ENCODE measurements around the gene TMEM151B. TPM values are rescaled to one million over a fixed set of nuclear protein-coding genes. Genes with fewer than 3 reads are reported as not detected.
A peak's percentile ranks its signal among the peaks of the same experiment; 100 is the strongest.
"Not testable (repeated sequence)": the region's sequence is repeated elsewhere in the genome, so short reads cannot be mapped to it uniquely, and the experiment has no call there.

TMEM151B gene
- total RNA-seq, 2 experiments from 2014 or later: 0.09 TPM; not detected in 1

DNA sequence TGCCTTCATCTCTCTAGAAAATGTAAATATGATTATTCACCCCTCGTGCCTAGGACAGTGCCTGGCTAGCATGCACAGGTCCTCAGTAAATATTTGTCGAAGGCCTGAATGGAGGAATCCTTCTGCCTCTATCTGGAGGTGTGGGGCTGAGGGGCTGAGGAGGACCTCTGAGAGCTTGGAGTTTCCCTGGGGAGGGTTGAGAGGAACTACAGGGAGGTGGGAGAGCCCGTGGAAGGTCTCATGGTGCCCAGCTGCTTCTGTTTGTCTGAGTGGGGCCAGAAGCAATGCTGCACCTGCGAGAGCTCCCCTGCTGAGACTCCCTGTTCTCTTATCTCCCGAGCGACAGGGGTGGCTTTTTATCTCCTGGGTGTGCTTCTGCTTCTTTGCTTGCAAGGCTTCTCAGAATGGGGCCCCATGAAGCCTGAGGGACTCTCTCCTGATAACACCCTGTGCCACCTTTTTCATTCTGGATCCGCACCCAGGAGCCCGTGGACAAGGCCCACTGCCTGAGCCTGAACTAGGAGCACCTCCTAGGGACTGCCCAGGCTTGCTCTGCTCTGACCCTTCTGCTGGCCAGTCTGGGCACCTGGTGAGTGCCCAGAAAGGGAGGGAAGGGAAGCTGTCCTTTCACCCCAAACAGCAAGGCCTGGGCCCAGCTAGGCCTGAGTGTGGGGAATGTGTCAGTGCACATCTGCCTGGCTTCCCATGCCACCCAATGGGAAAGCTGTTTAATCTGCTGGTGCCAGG lies 44.5 kb upstream of the TMEM151B start:
- no peaks in the 10 kb centered on the region for H3K9me3 Mint-ChIP-seq (ENCODE audit: low read depth)

DNA sequence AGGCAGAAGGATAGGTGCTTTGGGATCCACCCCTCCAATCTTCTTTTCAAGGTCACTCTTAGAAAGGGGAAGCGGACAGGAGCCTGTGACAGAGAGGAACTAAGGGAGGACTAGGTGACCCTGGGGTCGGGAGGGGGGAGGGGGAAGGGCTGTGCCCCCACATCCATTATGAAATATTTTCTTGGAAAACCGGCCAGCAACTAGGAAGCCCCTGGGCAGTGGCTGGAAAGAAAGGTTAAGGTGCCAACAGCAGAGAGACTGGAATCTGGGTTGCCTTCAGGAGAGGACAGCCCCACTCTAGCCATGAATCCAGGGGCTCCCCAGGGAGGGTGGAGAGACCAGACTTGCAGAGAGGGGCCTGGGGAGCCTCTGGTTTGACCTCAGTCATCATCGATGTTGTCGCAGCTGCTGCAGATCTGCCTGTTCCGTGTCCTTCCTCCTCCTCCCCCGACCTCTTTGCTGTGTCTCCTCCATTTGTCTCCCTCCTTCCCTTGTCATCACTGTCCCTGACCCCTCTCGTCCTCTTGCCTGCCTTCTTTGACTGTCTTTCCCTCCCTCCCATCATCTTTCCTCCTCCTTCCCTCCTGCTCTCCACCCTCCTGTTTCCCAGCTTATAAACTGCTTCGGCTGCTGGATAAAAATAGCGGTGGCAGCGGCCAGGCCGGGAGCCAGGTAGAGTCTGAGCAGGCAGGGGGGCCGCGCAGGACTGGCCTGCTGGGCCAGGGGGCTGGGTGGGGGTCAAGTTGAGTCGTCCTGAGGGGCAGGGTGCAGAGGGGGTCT lies 43.7 kb upstream of the TMEM151B start:
- Mint-ChIP-seq H3K36me3 (ENCODE audit: low read depth) (peaks cover 31% of the 10 kb centered on the region), H3K9me3 (ENCODE audit: low read depth) (no peaks in the 10 kb centered on the region), H3K4me1 (peaks cover 30% of the 10 kb centered on the region), H3K27me3 (no peaks in the 10 kb centered on the region), H3K4me3 (no peak overlapping the region), H3K27ac (no peak overlapping the region)
- CTCF ChIA-PET: interaction anchor here (0.6 to 0.9 kb wide), 2 partner anchors 9 to 79 kb away, joined by 3 read pairs; no protein-coding TSS in a partner anchor
- intact Hi-C loops (cut with DNase I, micrococcal nuclease): no loop called here
- POLR2A ChIA-PET: no interaction called here
- no peak for ATAC-seq
- no peak for DNase-seq

More for the DNA sequence above, 44.5 kb upstream of the TMEM151B start:
- intact Hi-C loops (cut with DNase I, micrococcal nuclease): loop anchor here in 1 of 2 experiments (2.0 kb wide), 2 partner anchors 39 to 53 kb away; partner anchors contain the start of gene NFKBIE
- DNase-seq (no peak), ATAC-seq (no peak)
- peaks cover 35% of the 10 kb centered on the region for H3K4me1 Mint-ChIP-seq
- no peaks in the 10 kb centered on the region for H3K27me3 Mint-ChIP-seq
- POLR2A ChIA-PET: no interaction called here
- peak overlapping the region; percentile 46 for H3K4me3 Mint-ChIP-seq
- H3K36me3 Mint-ChIP-seq (ENCODE audit: low read depth): peaks cover 23% of the 10 kb centered on the region
- no peak overlapping the region for H3K27ac Mint-ChIP-seq
- CTCF ChIA-PET: interaction anchor here (1.2 to 1.8 kb wide), 2 partner anchors 9 to 12 kb away, joined by 3 to 15 read pairs; no protein-coding TSS in a partner anchor

DNA sequence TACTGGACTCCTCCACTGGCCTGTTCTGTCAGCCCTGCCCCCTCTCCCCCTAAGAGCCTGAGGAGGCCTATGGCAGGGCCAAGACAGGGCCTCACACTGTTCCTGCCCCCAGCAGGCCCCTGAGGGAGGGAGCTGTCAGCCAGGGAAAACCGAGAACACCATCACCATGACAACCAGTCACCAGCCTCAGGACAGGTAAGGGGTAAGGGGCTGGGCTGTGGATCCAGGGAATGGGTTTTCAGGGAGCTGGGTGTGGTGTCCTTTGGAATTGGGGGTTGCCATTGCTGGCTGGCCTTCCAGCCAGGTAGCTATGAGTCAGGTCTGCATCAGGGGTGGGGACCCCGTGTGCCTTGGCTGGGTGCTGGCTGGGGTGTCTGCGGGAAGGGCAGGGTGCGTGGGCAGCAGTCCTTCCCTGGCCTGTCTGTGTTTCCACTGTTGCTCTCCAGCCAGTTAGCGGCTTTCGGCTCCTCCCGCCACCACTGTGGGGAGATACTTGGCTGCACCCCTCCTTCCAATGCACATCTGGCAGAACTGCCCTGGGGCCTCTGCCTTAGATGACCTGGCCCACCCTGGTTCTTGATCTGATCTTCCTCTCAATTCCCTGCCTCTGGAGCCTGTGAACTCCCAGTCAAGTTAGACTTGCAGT lies 43.0 kb upstream of the TMEM151B start:
- ChIA-PET POLR2A (no interaction called here), CTCF (interaction anchor here (0.6 to 0.9 kb wide), 2 partner anchors 9 to 78 kb away, joined by 3 read pairs; no protein-coding TSS in a partner anchor)
- peaks cover 35% of the 10 kb centered on the region for H3K36me3 Mint-ChIP-seq (ENCODE audit: low read depth)
- DNase-seq (no peak), ATAC-seq (no peak)
- H3K4me1 Mint-ChIP-seq: peaks cover 24% of the 10 kb centered on the region
- no peaks in the 10 kb centered on the region for H3K27me3 Mint-ChIP-seq
- H3K4me3 Mint-ChIP-seq: no peak overlapping the region
- intact Hi-C loops (cut with DNase I, micrococcal nuclease): no loop called here
- H3K9me3 Mint-ChIP-seq (ENCODE audit: low read depth): no peaks in the 10 kb centered on the region
- no peak overlapping the region for H3K27ac Mint-ChIP-seq

DNA sequence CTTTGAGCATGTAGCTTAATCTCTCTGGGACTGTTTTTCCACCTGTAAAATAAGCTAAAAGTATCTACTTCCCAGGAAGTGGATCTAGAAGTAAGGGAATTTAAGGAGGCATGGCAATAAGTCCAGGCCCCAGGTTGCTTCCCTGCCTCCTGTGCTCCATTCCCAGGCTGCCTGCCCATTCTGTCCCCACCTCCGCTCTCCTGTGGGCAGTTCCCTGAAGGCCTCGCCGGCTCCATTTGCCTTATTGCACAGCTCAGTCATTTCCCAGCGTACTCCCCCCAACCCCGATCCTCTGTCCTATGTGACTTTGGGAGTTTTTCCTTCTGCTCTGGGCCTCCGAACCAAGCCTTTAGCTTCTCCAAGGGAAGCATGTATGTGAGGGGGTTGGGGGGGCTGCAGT lies 42.2 kb upstream of the TMEM151B start:
- POLR2A ChIA-PET: interaction anchor here (0.6 to 0.9 kb wide), 3 partner anchors 15 to 79 kb away, joined by 3 to 4 read pairs (median 3); partner anchors contain the start of gene HSP90AB1
- no peaks in the 10 kb centered on the region for H3K27me3 Mint-ChIP-seq
- H3K36me3 Mint-ChIP-seq (ENCODE audit: low read depth): peaks cover 40% of the 10 kb centered on the region
- ATAC-seq: no peak
- H3K4me3 Mint-ChIP-seq: no peak overlapping the region
- CTCF ChIA-PET: interaction anchor here (0.7 kb wide), 1 partner anchor 744 kb away, joined by 4 read pairs; no protein-coding TSS in a partner anchor
- H3K27ac Mint-ChIP-seq: no peak overlapping the region
- H3K9me3 Mint-ChIP-seq (ENCODE audit: low read depth): no peaks in the 10 kb centered on the region
- H3K4me1 Mint-ChIP-seq: peaks cover 16% of the 10 kb centered on the region
- DNase-seq: no peak
- intact Hi-C loops (cut with DNase I, micrococcal nuclease): no loop called here

DNA sequence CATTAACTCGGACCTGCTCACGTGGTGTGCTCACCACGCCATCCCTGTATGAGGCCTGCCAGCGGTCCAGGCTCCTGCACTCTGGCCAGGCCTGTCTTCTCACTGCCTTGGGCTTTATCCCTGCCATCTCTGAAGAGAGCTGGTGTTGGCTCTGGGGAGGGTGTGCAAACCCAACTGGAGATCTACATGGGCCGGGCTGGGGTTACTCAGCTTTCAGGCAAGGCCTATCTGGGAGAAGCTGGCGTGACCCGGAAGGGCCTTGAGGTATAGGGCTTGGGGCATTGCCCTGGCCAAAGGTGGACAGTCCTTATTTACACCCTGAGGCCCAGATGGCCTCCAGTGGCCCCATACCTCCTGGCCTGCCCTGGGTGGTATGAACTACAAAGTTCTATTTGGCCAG lies 41.8 kb upstream of the TMEM151B start:
- Mint-ChIP-seq H3K36me3 (ENCODE audit: low read depth) (peaks cover 41% of the 10 kb centered on the region), H3K9me3 (ENCODE audit: low read depth) (no peaks in the 10 kb centered on the region), H3K4me1 (peaks cover 15% of the 10 kb centered on the region), H3K4me3 (no peak overlapping the region), H3K27ac (no peak overlapping the region), H3K27me3 (no peaks in the 10 kb centered on the region)
- ChIA-PET CTCF (interaction anchor here (0.7 kb wide), 1 partner anchor 744 kb away, joined by 4 read pairs; no protein-coding TSS in a partner anchor), POLR2A (interaction anchor here (0.6 to 0.9 kb wide), 3 partner anchors 16 to 79 kb away, joined by 3 to 4 read pairs (median 3); partner anchors contain the start of gene HSP90AB1)
- DNase-seq (no peak), ATAC-seq (no peak)
- intact Hi-C loops (cut with DNase I, micrococcal nuclease): no loop called here

DNA sequence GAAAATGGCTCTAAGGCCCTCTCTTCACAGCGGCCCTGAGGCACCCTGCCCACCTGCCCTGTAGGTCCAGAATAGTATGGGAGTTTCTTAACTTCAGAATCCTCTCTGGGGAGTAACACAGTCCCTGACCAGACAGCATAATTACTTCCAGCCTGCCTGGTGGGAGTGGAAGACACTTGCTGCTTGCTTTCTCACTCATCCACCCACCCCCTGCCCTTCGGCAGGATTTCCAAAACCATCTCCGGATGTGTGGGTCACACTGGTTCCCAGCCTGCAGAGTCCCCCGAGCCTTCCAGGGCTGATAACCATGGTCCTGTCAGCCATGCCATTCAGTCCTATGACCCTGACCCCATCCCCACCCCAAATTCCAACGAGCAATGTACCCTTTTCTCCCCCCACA lies 41.4 kb upstream of the TMEM151B start:
- Mint-ChIP-seq H3K36me3 (ENCODE audit: low read depth) (peaks cover 45% of the 10 kb centered on the region), H3K9me3 (ENCODE audit: low read depth) (no peaks in the 10 kb centered on the region), H3K4me3 (no peak overlapping the region), H3K4me1 (peaks cover 15% of the 10 kb centered on the region), H3K27me3 (no peaks in the 10 kb centered on the region), H3K27ac (no peak overlapping the region)
- intact Hi-C loops (cut with DNase I, micrococcal nuclease): no loop called here
- CTCF ChIA-PET: no interaction called here
- POLR2A ChIA-PET: interaction anchor here (0.9 kb wide), 1 partner anchor 18 kb away, joined by 4 read pairs; the partner anchor contains the start of gene HSP90AB1
- ATAC-seq (no peak), DNase-seq (no peak)

DNA sequence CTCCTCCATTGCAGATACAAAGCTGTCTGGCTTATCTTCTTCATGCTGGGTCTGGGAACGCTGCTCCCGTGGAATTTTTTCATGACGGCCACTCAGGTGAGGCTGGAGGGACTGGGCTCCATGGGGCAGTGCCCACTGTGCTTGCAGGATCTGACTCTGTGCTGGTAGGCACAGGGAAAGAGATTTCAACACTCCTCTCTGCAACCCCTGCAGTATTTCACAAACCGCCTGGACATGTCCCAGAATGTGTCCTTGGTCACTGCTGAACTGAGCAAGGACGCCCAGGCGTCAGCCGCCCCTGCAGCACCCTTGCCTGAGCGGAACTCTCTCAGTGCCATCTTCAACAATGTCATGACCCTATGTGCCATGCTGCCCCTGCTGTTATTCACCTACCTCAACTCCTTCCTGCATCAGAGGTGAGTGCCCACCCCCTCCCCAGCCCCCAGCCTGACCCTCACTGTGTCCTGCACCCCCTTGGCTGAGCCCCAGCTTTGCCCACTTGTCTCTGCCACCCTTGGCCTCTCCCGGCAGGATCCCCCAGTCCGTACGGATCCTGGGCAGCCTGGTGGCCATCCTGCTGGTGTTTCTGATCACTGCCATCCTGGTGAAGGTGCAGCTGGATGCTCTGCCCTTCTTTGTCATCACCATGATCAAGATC lies 40.7 kb upstream of the TMEM151B start:
- DNase-seq: no peak
- intact Hi-C loops (cut with DNase I, micrococcal nuclease): no loop called here

DNA sequence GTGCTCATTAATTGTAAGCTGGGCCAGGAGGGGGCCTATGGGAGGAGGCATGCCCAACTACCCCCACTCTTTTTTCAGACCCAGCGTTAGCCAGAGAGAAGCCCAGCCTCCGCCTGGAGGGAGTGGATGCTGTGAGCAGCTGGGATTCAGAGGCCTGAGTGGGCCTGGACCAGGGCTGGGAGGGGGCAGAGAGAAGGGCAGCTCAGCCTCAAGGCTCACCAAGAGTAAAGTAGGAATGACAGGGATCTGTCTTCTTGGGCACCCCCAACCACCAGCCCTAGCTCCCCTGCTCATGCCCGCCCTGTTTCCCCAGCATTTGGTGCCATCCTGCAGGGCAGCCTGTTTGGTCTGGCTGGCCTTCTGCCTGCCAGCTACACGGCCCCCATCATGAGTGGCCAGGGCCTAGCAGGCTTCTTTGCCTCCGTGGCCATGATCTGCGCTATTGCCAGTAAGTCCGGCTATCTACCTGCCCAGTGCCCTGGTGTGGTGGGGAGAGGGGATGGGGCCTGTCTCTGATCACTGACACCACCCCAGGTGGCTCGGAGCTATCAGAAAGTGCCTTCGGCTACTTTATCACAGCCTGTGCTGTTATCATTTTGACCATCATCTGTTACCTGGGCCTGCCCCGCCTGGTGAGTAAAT lies 40.1 kb upstream of the TMEM151B start:
- ChIA-PET POLR2A (no interaction called here), CTCF (interaction anchor here (0.5 to 1.0 kb wide), 3 partner anchors 17 to 600 kb away, joined by 3 to 4 read pairs (median 4); no protein-coding TSS in a partner anchor)
- H3K4me3 Mint-ChIP-seq: no peak overlapping the region
- H3K9me3 Mint-ChIP-seq (ENCODE audit: low read depth): no peaks in the 10 kb centered on the region
- H3K36me3 Mint-ChIP-seq (ENCODE audit: low read depth): peaks cover 45% of the 10 kb centered on the region
- no peaks in the 10 kb centered on the region for H3K27me3 Mint-ChIP-seq
- no peak overlapping the region for H3K27ac Mint-ChIP-seq
- H3K4me1 Mint-ChIP-seq: peaks cover 5% of the 10 kb centered on the region
- intact Hi-C loops (cut with DNase I, micrococcal nuclease): no loop called here
- DNase-seq: no peak
- ATAC-seq: no peak

More for the DNA sequence above, 40.7 kb upstream of the TMEM151B start:
- no peak for ATAC-seq
- Mint-ChIP-seq H3K9me3 (ENCODE audit: low read depth) (no peaks in the 10 kb centered on the region), H3K4me1 (peaks cover 12% of the 10 kb centered on the region), H3K27ac (no peak overlapping the region), H3K27me3 (no peaks in the 10 kb centered on the region), H3K36me3 (ENCODE audit: low read depth) (peaks cover 46% of the 10 kb centered on the region), H3K4me3 (no peak overlapping the region)
- POLR2A ChIA-PET: no interaction called here
- CTCF ChIA-PET: no interaction called here

DNA sequence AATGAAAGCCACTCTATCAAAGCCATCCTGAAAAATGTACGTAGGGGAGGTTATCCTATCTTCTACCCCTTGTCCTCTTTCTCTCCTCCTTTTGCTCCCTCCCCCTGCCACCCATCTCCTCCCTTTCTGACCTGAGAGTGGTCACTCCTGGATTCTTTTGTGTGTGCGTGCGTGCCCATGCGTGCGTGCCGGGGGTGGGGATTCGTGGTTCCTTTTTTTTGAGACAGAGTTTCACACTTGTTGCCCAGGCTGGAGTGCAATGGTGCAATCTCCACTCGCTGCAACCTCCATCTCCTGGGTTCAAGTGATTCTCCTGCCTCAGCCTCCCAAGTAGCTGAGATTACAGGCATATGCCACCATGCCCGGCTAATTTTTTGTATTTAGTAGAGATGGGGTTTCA lies 38.8 kb upstream of the TMEM151B start:
- H3K4me3 Mint-ChIP-seq; H3K27ac Mint-ChIP-seq; POLR2A ChIA-PET; intact Hi-C loops (cut with DNase I, micrococcal nuclease); H3K27me3 Mint-ChIP-seq; H3K9me3 Mint-ChIP-seq (ENCODE audit: low read depth); ATAC-seq; H3K4me1 Mint-ChIP-seq; DNase-seq: not testable (repeated sequence)
- CTCF ChIA-PET: interaction anchor here (0.7 kb wide), 1 partner anchor 135 kb away, joined by 3 read pairs; no protein-coding TSS in a partner anchor
- peaks cover 41% of the 10 kb centered on the region for H3K36me3 Mint-ChIP-seq (ENCODE audit: low read depth)

DNA sequence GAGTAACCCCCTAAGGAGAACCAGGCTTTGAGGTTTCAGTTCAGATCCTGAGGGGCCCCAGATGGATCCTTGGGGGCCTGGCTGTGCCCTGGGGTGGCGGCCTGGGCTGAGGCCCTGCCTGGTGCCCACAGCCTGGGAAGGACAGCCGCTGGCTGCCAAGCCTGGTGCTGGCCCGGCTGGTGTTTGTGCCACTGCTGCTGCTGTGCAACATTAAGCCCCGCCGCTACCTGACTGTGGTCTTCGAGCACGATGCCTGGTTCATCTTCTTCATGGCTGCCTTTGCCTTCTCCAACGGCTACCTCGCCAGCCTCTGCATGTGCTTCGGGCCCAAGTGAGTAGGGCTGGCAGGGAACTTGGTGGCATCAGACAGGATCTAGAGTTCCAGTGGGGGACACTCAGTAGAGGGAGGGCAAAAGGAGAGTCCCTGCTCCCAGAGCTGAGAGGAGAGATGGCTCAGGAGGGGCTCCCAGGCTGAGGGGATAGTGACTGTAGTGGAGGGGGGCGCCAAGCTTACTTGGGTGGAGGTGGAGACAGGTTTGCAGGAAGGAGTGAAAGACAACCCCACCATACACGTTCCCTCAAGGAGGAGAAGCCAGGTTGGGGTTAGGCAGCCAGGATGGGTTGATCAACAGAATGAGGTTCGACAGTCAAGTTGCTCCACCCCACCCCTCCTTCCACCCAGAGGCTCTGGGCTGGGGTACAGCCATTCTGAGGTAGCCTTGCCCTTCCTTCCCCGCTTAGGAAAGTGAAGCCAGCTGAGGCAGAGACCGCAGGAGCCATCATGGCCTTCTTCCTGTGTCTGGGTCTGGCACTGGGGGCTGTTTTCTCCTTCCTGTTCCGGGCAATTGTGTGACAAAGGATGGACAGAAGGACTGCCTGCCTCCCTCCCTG lies 37.3 kb upstream of the TMEM151B start:
- DNase-seq (no peak), ATAC-seq (no peak)
- intact Hi-C loops (cut with DNase I, micrococcal nuclease): no loop called here
- ChIA-PET POLR2A (no interaction called here), CTCF (interaction anchor here (1.1 kb wide), 1 partner anchor 8 kb away, joined by 4 read pairs; no protein-coding TSS in a partner anchor)
- H3K36me3 Mint-ChIP-seq (ENCODE audit: low read depth): peaks cover 38% of the 10 kb centered on the region
- H3K27me3 Mint-ChIP-seq: no peaks in the 10 kb centered on the region
- H3K4me1 Mint-ChIP-seq: peaks cover 11% of the 10 kb centered on the region
- no peaks in the 10 kb centered on the region for H3K9me3 Mint-ChIP-seq (ENCODE audit: low read depth)
- H3K27ac Mint-ChIP-seq: peak overlapping the region; percentile 58
- no peak overlapping the region for H3K4me3 Mint-ChIP-seq
